GM12864 (cell line): ENCODE data around the gene PRR30.
"Not testable (repeated sequence)": the region's sequence is repeated elsewhere in the genome, so short reads cannot be mapped to it uniquely, and the experiment has no call there.

Experiments
- DNase-seq: peaks from one replicate; pipeline ENCODE4 v3.0.0-alpha.2; 2011; ENCODE audit warnings: low read depth
- H3K4me3 ChIP-seq: 2 replicates; pipeline ENCODE4 v1.5.1; 2011; ENCODE audit warnings: mild to moderate bottlenecking, low read depth, low read length, control low read depth
- CTCF ChIP-seq: IDR thresholded peaks from 2 replicates; pipeline ENCODE4 v1.5.1; 2011; ENCODE audit warnings: low read depth, mild to moderate bottlenecking, moderate library complexity, low read length, control low read depth, inconsistent platforms; ENCODE audit errors: missing control alignments

PRR30 gene

GRCh38 chr2:27127883-27128667 lies 11.1 kb downstream of the PRR30 start:
- DNase-seq: no peak
- H3K4me3 ChIP-seq: no peak overlapping the region
- no peak for TF ChIP-seq CTCF

- DNase-seq: no peak
- no peak overlapping the region for H3K4me3 ChIP-seq
- TF ChIP-seq CTCF: no peak
These were observed 12.9 kb downstream of the PRR30 start for GRCh38 chr2:27126252-27126710.

- H3K4me3 ChIP-seq: no peak overlapping the region
- no peak for TF ChIP-seq CTCF
- no peak for DNase-seq
These were observed 14.1 kb downstream of the PRR30 start for GRCh38 chr2:27125104-27125503.

GRCh38 chr2:27123302-27124150 lies 15.7 kb downstream of the PRR30 start, which contains the start of gene ABHD1:
Gene ABHD1 (plus strand): TSS chr2:27123815. CDS start chr2:27123949, 134 bp downstream.
- no peak for DNase-seq
- no peak for TF ChIP-seq CTCF
- peak within 1 kb of the TSS; percentile 56 for H3K4me3 ChIP-seq

- no peak for TF ChIP-seq CTCF
- H3K4me3 ChIP-seq: no peak overlapping the region
- no peak for DNase-seq
These were observed 16.4 kb downstream of the PRR30 start for GRCh38 chr2:27122791-27123190.

- TF ChIP-seq CTCF: no peak
- H3K4me3 ChIP-seq: no peak overlapping the region
- no peak for DNase-seq
These were observed 17.3 kb downstream of the PRR30 start for GRCh38 chr2:27121906-27122305.

- not testable (repeated sequence) for DNase-seq
- peak overlapping the region; percentile 40 for H3K4me3 ChIP-seq
These were observed 19.9 kb downstream of the PRR30 start for GRCh38 chr2:27119330-27119670.
